HepG2 (cell line): ENCODE data around the gene TNNT1. TPM values are rescaled to one million over a fixed set of nuclear protein-coding genes. Genes with fewer than 3 reads are reported as not detected.

ENCODE experiments used
- BHLHE40 ChIP-seq: IDR thresholded peaks from 2 replicates; pipeline ENCODE4 v1.6.1; 2011; ENCODE audit warnings: low read length, improper control_type of control experiment
- CBFB ChIP-seq: sonication (generic); formaldehyde crosslinking; IDR thresholded peaks from 2 replicates; pipeline ENCODE4 v1.4.0; 2020; ENCODE audit warnings: missing genetic modification reagents
- CREB1 ChIP-seq, 2 experiments: fragments of 450-650 bp in 1 of 2; IDR thresholded peaks; 2 replicates each; pipeline ENCODE4 v1.6.1; 2016 to 2017; ENCODE audit warnings: control low read depth in 1 of 2, mild to moderate bottlenecking in 1 of 2, missing compliant biosample characterization in 1 of 2, missing genetic modification characterization in 1 of 2
- DPF2 ChIP-seq: sonication (generic); formaldehyde crosslinking; IDR thresholded peaks from 2 replicates; pipeline ENCODE4 v1.4.0; 2020; ENCODE audit warnings: mild to moderate bottlenecking, low read depth, missing genetic modification reagents, borderline replicate concordance
- ELF4 ChIP-seq: sonication (generic); formaldehyde crosslinking; IDR thresholded peaks from 2 replicates; pipeline ENCODE4 v1.5.0; 2020; ENCODE audit warnings: missing genetic modification reagents, mild to moderate bottlenecking, moderate library complexity, borderline replicate concordance
- FOXA3 ChIP-seq: IDR thresholded peaks from 2 replicates; pipeline ENCODE4 v1.6.1; 2016; ENCODE audit warnings: missing genetic modification reagents, missing compliant biosample characterization
- GMEB2 ChIP-seq: IDR thresholded peaks from 2 replicates; pipeline ENCODE4 v1.6.1; 2016; ENCODE audit warnings: missing biosample characterization, missing genetic modification reagents, low read depth
- NFIC ChIP-seq: IDR thresholded peaks from 2 replicates; pipeline ENCODE4 v1.6.1; 2012; ENCODE audit warnings: mild to moderate bottlenecking, low read length, inconsistent platforms
- SKI ChIP-seq: fragments of 450-650 bp; IDR thresholded peaks from one replicate; pipeline ENCODE4 v1.6.1; 2018; ENCODE audit warnings: mild to moderate bottlenecking; ENCODE audit not compliant: partially characterized antibody
- SP140L ChIP-seq: sonication (generic); formaldehyde crosslinking; IDR thresholded peaks from 2 replicates; pipeline ENCODE4 v1.4.0; 2020; ENCODE audit warnings: missing genetic modification reagents, borderline replicate concordance
- TBX2 ChIP-seq: sonication (generic); formaldehyde crosslinking; IDR thresholded peaks from 2 replicates; pipeline ENCODE4 v1.5.0; 2020; ENCODE audit warnings: missing genetic modification reagents, mild to moderate bottlenecking, borderline replicate concordance
- THAP11 ChIP-seq: IDR thresholded peaks from 2 replicates; pipeline ENCODE4 v1.6.1; 2016; ENCODE audit warnings: missing biosample characterization, missing genetic modification reagents
- ZBTB34 ChIP-seq: sonication (generic); formaldehyde crosslinking; IDR thresholded peaks from 2 replicates; pipeline ENCODE4 v1.8.0; 2022; ENCODE audit warnings: mild to moderate bottlenecking, missing genetic modification reagents
- ZKSCAN8 ChIP-seq: IDR thresholded peaks from 2 replicates; pipeline ENCODE4 v1.6.1; 2016; ENCODE audit warnings: borderline replicate concordance, missing genetic modification reagents, missing compliant biosample characterization
- ZNF407 ChIP-seq: sonication (generic); formaldehyde crosslinking; IDR thresholded peaks from one replicate; pipeline ENCODE4 v1.5.1; 2020; ENCODE audit warnings: mild to moderate bottlenecking, missing genetic modification reagents; ENCODE audit errors: not compliant biosample characterization
- ZNF598 ChIP-seq: sonication (generic); formaldehyde crosslinking; IDR thresholded peaks from 2 replicates; pipeline ENCODE4 v1.5.1; 2020; ENCODE audit warnings: mild to moderate bottlenecking, missing genetic modification reagents, borderline replicate concordance
- ZNF772 ChIP-seq: sonication (generic); formaldehyde crosslinking; IDR thresholded peaks from 2 replicates; pipeline ENCODE4 v1.5.0; 2020; ENCODE audit warnings: mild to moderate bottlenecking, missing genetic modification reagents
- ZNF841 ChIP-seq: sonication (generic); formaldehyde crosslinking; IDR thresholded peaks from 2 replicates; pipeline ENCODE4 v1.8.1; 2023; ENCODE audit warnings: missing genetic modification reagents, borderline replicate concordance
- polyA plus RNA-seq, 8 experiments: library from polyadenylated mRNA; depleted of rRNA in 3 of 8; stranded (reverse) in 7 of 8; unstranded in 1 of 8; fragments of >200 nt; fragmentation: Illumina TruSeq in 4 of 8; extraction: Trizol in 4 of 8; gene quantifications; 2 replicates each; pipeline versions ENCODE4 v1.2.1 to v1.2.3, GENCODE V29; 2011 to 2016; ENCODE audit warnings: low read depth in 4 of 8, missing spikeins in 1 of 8, mixed read lengths in 1 of 8; ENCODE audit not compliant: insufficient read depth in 1 of 8
- total RNA-seq, 5 experiments: library from RNA; depleted of rRNA; stranded (reverse); fragments of >200 nt; fragmentation: Illumina TruSeq; extraction: Trizol; gene quantifications; 2 replicates each; pipeline ENCODE4 v1.2.3, GENCODE V29; 2016; ENCODE audit warnings: low read depth in 1 of 5

TNNT1 gene
- total and polyA plus RNA-seq, 2 of the 13 experiments (the other 11 are each of a cell fraction or from before 2014, with no cell fraction given), result 1.3 to 2.4 TPM

- TF ChIP-seq THAP11 (CRISPR knock-in tag) (peak; percentile 97), SKI (no peak), DPF2 (CRISPR knock-in tag) (no peak), ELF4 (CRISPR knock-in tag) (0 out of 2 replicates have a peak, but pooled peaks have one; percentile 30), ZNF598 (CRISPR knock-in tag) (no peak), ZNF407 (CRISPR knock-in tag) (no peak), SP140L (CRISPR knock-in tag) (no peak), FOXA3 (CRISPR knock-in tag) (peak; percentile 44; the same call in 1 of the 2 replicates), ZNF772 (CRISPR knock-in tag) (0 out of 2 replicates have a peak, but pooled peaks have one; percentile 19), ZNF841 (CRISPR knock-in tag) (no peak), ZBTB34 (CRISPR knock-in tag) (no peak), CREB1 (IDR thresholded peaks at IDR 0.05) (peak; percentile 98), CREB1 (CRISPR knock-in tag; IDR thresholded peaks at IDR 0.05) (peak; percentile 96), GMEB2 (CRISPR knock-in tag) (peak; percentile 97), NFIC (no peak), TBX2 (CRISPR knock-in tag) (no peak), ZKSCAN8 (peak; percentile 27; the same call in 1 of the 2 replicates), BHLHE40 (no peak), CBFB (CRISPR knock-in tag) (peak; percentile 58; the same call in 1 of the 2 replicates)
Observed at GRCh38 chr19:55117663-55118391, 31.2 kb downstream of the TNNT1 start (continued).
